Measurements from ENCODE around the gene NLGN1.

GRCh38 chr3:174192471-174192870 lies 794.9 kb downstream of the NLGN1 start:
- TF ChIP-seq, protein P1, sequence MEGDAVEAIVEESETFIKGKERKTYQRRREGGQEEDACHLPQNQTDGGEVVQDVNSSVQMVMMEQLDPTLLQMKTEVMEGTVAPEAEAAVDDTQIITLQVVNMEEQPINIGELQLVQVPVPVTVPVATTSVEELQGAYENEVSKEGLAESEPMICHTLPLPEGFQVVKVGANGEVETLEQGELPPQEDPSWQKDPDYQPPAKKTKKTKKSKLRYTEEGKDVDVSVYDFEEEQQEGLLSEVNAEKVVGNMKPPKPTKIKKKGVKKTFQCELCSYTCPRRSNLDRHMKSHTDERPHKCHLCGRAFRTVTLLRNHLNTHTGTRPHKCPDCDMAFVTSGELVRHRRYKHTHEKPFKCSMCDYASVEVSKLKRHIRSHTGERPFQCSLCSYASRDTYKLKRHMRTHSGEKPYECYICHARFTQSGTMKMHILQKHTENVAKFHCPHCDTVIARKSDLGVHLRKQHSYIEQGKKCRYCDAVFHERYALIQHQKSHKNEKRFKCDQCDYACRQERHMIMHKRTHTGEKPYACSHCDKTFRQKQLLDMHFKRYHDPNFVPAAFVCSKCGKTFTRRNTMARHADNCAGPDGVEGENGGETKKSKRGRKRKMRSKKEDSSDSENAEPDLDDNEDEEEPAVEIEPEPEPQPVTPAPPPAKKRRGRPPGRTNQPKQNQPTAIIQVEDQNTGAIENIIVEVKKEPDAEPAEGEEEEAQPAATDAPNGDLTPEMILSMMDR (IDR thresholded peaks at IDR 0.05), result no peak
- TF ChIP-seq POLR2A (IDR thresholded peaks at IDR 0.05; ENCODE audit: low read length) (no peak), EP300 (IDR thresholded peaks at IDR 0.05) (no peak), KDM1A (IDR thresholded peaks at IDR 0.05; ENCODE audit: low read depth) (no peak), REST (IDR thresholded peaks at IDR 0.05) (no peak)
